IMR-90 (cell line): ENCODE data around the gene WDTC1. TPM values are rescaled to one million over a fixed set of nuclear protein-coding genes. Genes with fewer than 3 reads are reported as not detected.

ENCODE experiments used
- ATAC-seq: fragments of 200-7000 bp; cut with Tn5 transposase; 2 replicates; pipeline ENCODE4 v1.9.1; 2020; ENCODE audit warnings: low read depth, mild to moderate bottlenecking, moderate library complexity
- BruUV-seq: library from RNA; stranded (reverse); fragments of 400-500 nt; replicated peaks from 2 replicates; lab custom pipeline; 2021; lab: Mats Ljungman, UMichigan
- CTCF ChIA-PET: fragments of 300-600 bp; formaldehyde crosslinking; extraction: SDS; loops from one replicate; lab custom pipeline; 2021; ENCODE audit warnings: antibody characterized with exemption; lab: Yijun Ruan, JAX
- POLR2A ChIA-PET: fragments of 300-600 bp; sonication (Branson Sonifier 250); formaldehyde crosslinking; loops from one replicate; lab custom pipeline; 2022; ENCODE audit warnings: antibody characterized with exemption; ENCODE audit not compliant: unreplicated experiment; lab: Charles Lee
- DNase-seq: peaks from one replicate; pipeline ENCODE4 v3.0.0; 2013
- H2AFZ ChIP-seq: replicated peaks from 2 replicates; pipeline ENCODE3; 2013; ENCODE audit warnings: low read length, mild to moderate bottlenecking; ENCODE audit not compliant: poor library complexity
- H2AK5ac ChIP-seq: 2 replicates; pipeline ENCODE4 v1.6.1; 2013; ENCODE audit warnings: low read depth, low read length, inconsistent platforms
- H2AK9ac ChIP-seq: replicated peaks from 2 replicates; pipeline ENCODE3; 2013; ENCODE audit warnings: mild to moderate bottlenecking, low read depth, low read length, moderate library complexity; ENCODE audit not compliant: poor library complexity
- H2BK120ac ChIP-seq: 2 replicates; pipeline ENCODE4 v1.6.1; 2013; ENCODE audit warnings: low read depth, low read length, inconsistent platforms
- H2BK15ac ChIP-seq: 3 replicates; pipeline ENCODE4 v1.6.1; 2013; ENCODE audit warnings: low read depth, low read length, inconsistent platforms
- H2BK20ac ChIP-seq: 2 replicates; pipeline ENCODE4 v1.6.1; 2013; ENCODE audit warnings: low read depth, mild to moderate bottlenecking, inconsistent platforms, low read length, moderate library complexity
- H2BK5ac ChIP-seq: 2 replicates; pipeline ENCODE4 v1.6.1; 2013; ENCODE audit warnings: mild to moderate bottlenecking, low read depth, low read length, inconsistent platforms; ENCODE audit not compliant: poor library complexity, severe bottlenecking
- H3K14ac ChIP-seq: replicated peaks from 2 replicates; pipeline ENCODE4 v1.6.1; 2013; ENCODE audit warnings: low read depth, low read length, inconsistent platforms
- H3K18ac ChIP-seq: 2 replicates; pipeline ENCODE4 v1.6.1; 2013; ENCODE audit warnings: low read depth, low read length, control low read depth
- H3K23ac ChIP-seq: 2 replicates; pipeline ENCODE4 v1.6.1; 2013; ENCODE audit warnings: low read depth, low read length, inconsistent platforms
- H3K27ac ChIP-seq: 2 replicates; pipeline ENCODE4 v1.5.1; 2013; ENCODE audit warnings: mild to moderate bottlenecking, control low read depth, low read length; ENCODE audit not compliant: insufficient read depth
- H3K27me3 ChIP-seq: 2 replicates; pipeline ENCODE4 v1.6.1; 2013; ENCODE audit warnings: low read length; ENCODE audit not compliant: control insufficient read depth, insufficient read depth
- H3K36me3 ChIP-seq: 2 replicates; pipeline ENCODE4 v1.6.1; 2013; ENCODE audit warnings: low read length, mixed read lengths; ENCODE audit not compliant: control insufficient read depth, insufficient read depth
- H3K4ac ChIP-seq: 2 replicates; pipeline ENCODE4 v1.6.1; 2013; ENCODE audit warnings: low read depth, low read length, inconsistent platforms
- H3K4me1 ChIP-seq: 2 replicates; pipeline ENCODE4 v1.6.1; 2013; ENCODE audit warnings: low read length, mixed read lengths; ENCODE audit not compliant: control insufficient read depth, insufficient read depth
- H3K4me2 ChIP-seq: 2 replicates; pipeline ENCODE4 v1.6.1; 2013; ENCODE audit warnings: low read depth, mild to moderate bottlenecking, control low read depth, low read length, moderate library complexity
- H3K4me3 ChIP-seq: 2 replicates; pipeline ENCODE4 v1.5.1; 2013; ENCODE audit warnings: low read depth, mild to moderate bottlenecking, control low read depth, low read length, moderate library complexity; ENCODE audit not compliant: insufficient read depth
- H3K56ac ChIP-seq: 2 replicates; pipeline ENCODE4 v1.6.1; 2013; ENCODE audit warnings: low read length, inconsistent platforms; ENCODE audit not compliant: insufficient read depth; ENCODE audit errors: extremely low read depth
- H3K79me1 ChIP-seq, 2 experiments: 2 replicates each; pipeline ENCODE4 v1.6.1; 2013; ENCODE audit warnings: low read length in 2 of 2, inconsistent platforms in 1 of 2, low read depth in 1 of 2
- H3K9ac ChIP-seq: 2 replicates; pipeline ENCODE4 v1.6.1; 2013; ENCODE audit warnings: low read depth, low read length, control low read depth
- H3K9me1 ChIP-seq: 2 replicates; pipeline ENCODE4 v1.6.1; 2013; ENCODE audit warnings: low read length, inconsistent platforms; ENCODE audit not compliant: insufficient read depth
- H3K9me3 ChIP-seq: 2 replicates; pipeline ENCODE4 v1.6.1; 2013; ENCODE audit warnings: low read length; ENCODE audit not compliant: control insufficient read depth, insufficient read depth
- H4K20me1 ChIP-seq: 2 replicates; pipeline ENCODE4 v1.6.1; 2013; ENCODE audit warnings: low read length, inconsistent platforms; ENCODE audit not compliant: insufficient read depth
- H4K5ac ChIP-seq: 2 replicates; pipeline ENCODE4 v1.6.1; 2013; ENCODE audit warnings: mild to moderate bottlenecking, low read depth, low read length, control low read depth
- H4K8ac ChIP-seq, 2 experiments: 2 replicates each; pipeline ENCODE4 v1.6.1; 2013; ENCODE audit warnings: low read depth in 2 of 2, low read length in 2 of 2, control low read depth in 1 of 2, inconsistent platforms in 1 of 2
- H4K91ac ChIP-seq: 2 replicates; pipeline ENCODE4 v1.6.1; 2013; ENCODE audit warnings: low read depth, low read length, inconsistent platforms; ENCODE audit not compliant: insufficient read depth
- CEBPB ChIP-seq: IDR thresholded peaks from 2 replicates; pipeline ENCODE4 v1.6.1; 2012; ENCODE audit warnings: low read depth, low read length, improper control_type of control experiment
- MAZ ChIP-seq: IDR thresholded peaks from 2 replicates; pipeline ENCODE4 v1.6.1; 2012; ENCODE audit warnings: low read depth, mild to moderate bottlenecking, low read length, improper control_type of control experiment, moderate library complexity, borderline replicate concordance
- WGBS, 2 experiments: methylation state at CpG; one replicate each; pipeline versions ENCODE4 v1.1.5 to v1.1.7; 2013; ENCODE audit warnings: missing lambda C conversion rate in 2 of 2; ENCODE audit not compliant: insufficient read length in 1 of 2; ENCODE audit errors: extremely low coverage in 2 of 2; 5-methylcytosine and 5-hydroxymethylcytosine counted together
- dilution Hi-C: fragments of 300-500 bp; cut with HindIII; formaldehyde crosslinking; loops from one replicate; pipeline ENCODE4 v1.14.3; 2018; ENCODE audit warnings: low sequenced_read_pairs; ENCODE audit not compliant: unreplicated experiment
- in situ Hi-C: fragments of 300-500 bp; cut with MboI; formaldehyde crosslinking; loops from 3 replicates; pipeline ENCODE4 v1.14.3; 2019; ENCODE audit warnings: low sequenced_read_pairs, inconsistent platforms, mixed read lengths
- intact Hi-C: fragments of 100-400 bp; cut with micrococcal nuclease; formaldehyde crosslinking; loops from 2 replicates; pipeline ENCODE4 v1.10.0; 2022
- polyA plus RNA-seq, 3 experiments: library from polyadenylated mRNA; depleted of rRNA; stranded (reverse); fragments of >200 nt; gene quantifications; 2 replicates each; pipeline ENCODE4 v1.2.3, GENCODE V29; 2012; ENCODE audit warnings: low replicate concordance in 1 of 3
- total RNA-seq: library from RNA; depleted of rRNA; stranded (reverse); fragments of >200 nt; gene quantifications from 2 replicates; pipeline ENCODE4 v1.2.3, GENCODE V29; 2012

Gene WDTC1
- total and polyA plus RNA-seq, 2 of the 4 experiments (the other 2 are of a cell fraction): 9.9 to 15.2 TPM

DNA sequence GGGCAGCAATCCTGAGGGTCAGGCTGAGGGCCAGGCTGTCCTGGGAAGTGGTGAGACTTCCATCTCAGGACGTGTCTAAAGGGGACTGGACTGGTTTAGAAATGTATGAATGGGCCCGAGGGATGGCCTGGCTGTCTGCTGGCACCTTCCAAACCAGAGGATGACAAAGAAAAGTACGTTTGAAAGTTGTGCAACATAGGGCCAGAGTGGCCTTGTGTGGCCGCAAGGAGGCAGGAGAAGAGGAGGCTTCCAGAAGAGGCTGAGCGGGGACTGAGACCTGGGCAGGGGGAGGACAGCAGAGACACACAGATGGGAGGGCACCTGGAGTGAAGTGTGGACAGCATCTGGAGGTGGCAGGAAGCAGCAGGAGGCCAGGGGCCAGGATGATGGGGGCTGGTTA, 104.8 kb downstream of the WDTC1 start:
- POLR2A ChIA-PET: no interaction called here
- Histone ChIP-seq H3K9me3 (no peaks in the 10 kb centered on the region), H4K20me1 (no peaks in the 10 kb centered on the region), H3K4ac (no peak overlapping the region), H2BK120ac (no peak overlapping the region), H3K36me3 (peaks cover 21% of the 10 kb centered on the region), H3K18ac (no peak overlapping the region), H4K8ac (no peak overlapping the region), H2AK9ac (peak overlapping the region; percentile 66), H2BK15ac (no peak overlapping the region), H4K91ac (no peak overlapping the region), H3K9ac (no peak overlapping the region), H4K5ac (no peak overlapping the region), H2AFZ (peak overlapping the region; percentile 1), H2BK20ac (no peak overlapping the region), H2AK5ac (no peak overlapping the region), H3K14ac (no peak overlapping the region), H3K79me1 (no peaks in the 10 kb centered on the region; a peak in 1 of 4 replicates), H2BK5ac (no peak overlapping the region), H3K27ac (no peak overlapping the region), H3K23ac (no peak overlapping the region), H3K27me3 (no peaks in the 10 kb centered on the region), H3K9me1 (peaks cover 7% of the 10 kb centered on the region; the same call in 1 of the 2 replicates), H3K4me1 (peaks cover 14% of the 10 kb centered on the region), H3K56ac (no peak overlapping the region), H3K4me2 (no peak overlapping the region), H3K4me3 (no peak overlapping the region)
- in situ Hi-C loops: no loop called here
- dilution Hi-C loops: no loop called here
- intact Hi-C loops: no loop called here
- CTCF ChIA-PET: no interaction called here
- WGBS, 2 experiments: 56% methylated on average over 5 of the region's 5 CpGs; no CpG with 5 or more reads in 1 of the 2 experiments
- DNase-seq (no peak), ATAC-seq (no peak)
- BruUV-seq: no TSS peak
- TF ChIP-seq CEBPB (peak; percentile 66), MAZ (no peak)
